GM12892 (cell line): Measurements from ENCODE around the gene PIP4K2A.

Experiments used
- POLR2A ChIP-seq: IDR thresholded peaks from 2 replicates; pipeline ENCODE4 v1.6.1; 2011; ENCODE audit warnings: low read depth, low read length, control low read depth
- POLR2AphosphoS5 ChIP-seq: IDR thresholded peaks from 2 replicates; pipeline ENCODE4 v1.6.1; 2011; ENCODE audit warnings: low read depth, low read length, control low read depth
- TAF1 ChIP-seq: IDR thresholded peaks from 2 replicates; pipeline ENCODE4 v1.6.1; 2011; ENCODE audit warnings: low read depth, mild to moderate bottlenecking, control low read depth, low read length, borderline replicate concordance

GRCh38 chr10:22697101-22697500 is 17.3 kb downstream of the PIP4K2A start:
- TF ChIP-seq POLR2AphosphoS5 (no peak), POLR2A (no peak), TAF1 (no peak)
